ENCODE measurements around the gene METTL16.
A peak's percentile ranks its signal among the peaks of the same experiment; 100 is the strongest.

METTL16 gene

DNA sequence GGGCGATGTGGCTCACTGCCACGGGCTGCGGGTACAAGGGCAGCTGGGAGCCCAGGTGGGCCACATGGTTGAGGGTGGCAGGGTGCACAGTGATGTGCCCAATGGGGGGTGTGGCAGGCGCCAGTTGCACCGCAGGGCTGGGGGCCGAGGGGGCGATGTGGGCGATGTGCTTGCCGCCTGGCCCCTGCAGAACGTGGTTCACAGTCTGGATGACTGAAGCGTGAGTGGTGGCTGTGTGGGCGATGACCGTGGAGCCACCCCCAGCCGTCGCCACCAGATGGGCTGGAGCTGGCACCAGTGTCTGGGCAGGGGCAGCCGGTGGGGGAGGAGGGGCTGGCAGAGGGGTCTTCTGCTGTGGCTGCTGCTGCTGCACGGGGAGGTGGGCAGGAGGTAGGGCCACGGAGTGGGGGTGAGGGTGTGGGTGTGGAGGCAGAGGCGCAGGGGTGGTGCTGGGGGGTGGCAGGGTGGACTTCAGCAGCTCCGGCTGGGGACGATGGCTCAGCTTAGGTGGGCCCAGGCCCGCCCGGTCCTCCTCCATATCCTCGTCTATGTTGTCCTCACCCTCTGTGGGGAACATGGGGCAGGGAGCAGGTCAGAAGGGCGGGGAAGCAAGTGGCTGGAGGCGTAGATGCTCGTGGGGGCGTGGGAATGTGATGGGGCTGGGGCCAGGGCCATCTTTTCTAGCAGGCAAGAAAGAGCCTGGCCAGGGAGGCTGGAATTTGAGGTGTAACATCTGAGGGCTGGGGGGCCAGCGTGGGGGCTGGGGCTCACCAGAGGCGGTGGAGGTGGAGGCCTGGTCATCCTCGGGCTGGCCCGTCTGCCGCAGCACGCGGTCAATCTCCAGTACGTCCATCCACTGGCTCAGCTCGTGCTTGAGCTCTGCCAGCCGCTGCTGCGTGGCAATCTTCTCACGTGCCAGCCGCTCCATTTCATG, 124.3 kb downstream of the METTL16 start:
- no peaks in the 10 kb centered on the region for H3K9me3 Mint-ChIP-seq
- H3K27me3 Mint-ChIP-seq: no peaks in the 10 kb centered on the region
- peaks cover 90% of the 10 kb centered on the region for H3K4me1 Mint-ChIP-seq (ENCODE audit: low read depth)
- no peak overlapping the region for H3K4me3 Mint-ChIP-seq
- H3K27ac Mint-ChIP-seq: peak overlapping the region; percentile 60
- peaks cover 94% of the 10 kb centered on the region for H3K36me3 Mint-ChIP-seq (ENCODE audit: low read depth)
- intact Hi-C loops (cut with micrococcal nuclease): no loop called here

DNA sequence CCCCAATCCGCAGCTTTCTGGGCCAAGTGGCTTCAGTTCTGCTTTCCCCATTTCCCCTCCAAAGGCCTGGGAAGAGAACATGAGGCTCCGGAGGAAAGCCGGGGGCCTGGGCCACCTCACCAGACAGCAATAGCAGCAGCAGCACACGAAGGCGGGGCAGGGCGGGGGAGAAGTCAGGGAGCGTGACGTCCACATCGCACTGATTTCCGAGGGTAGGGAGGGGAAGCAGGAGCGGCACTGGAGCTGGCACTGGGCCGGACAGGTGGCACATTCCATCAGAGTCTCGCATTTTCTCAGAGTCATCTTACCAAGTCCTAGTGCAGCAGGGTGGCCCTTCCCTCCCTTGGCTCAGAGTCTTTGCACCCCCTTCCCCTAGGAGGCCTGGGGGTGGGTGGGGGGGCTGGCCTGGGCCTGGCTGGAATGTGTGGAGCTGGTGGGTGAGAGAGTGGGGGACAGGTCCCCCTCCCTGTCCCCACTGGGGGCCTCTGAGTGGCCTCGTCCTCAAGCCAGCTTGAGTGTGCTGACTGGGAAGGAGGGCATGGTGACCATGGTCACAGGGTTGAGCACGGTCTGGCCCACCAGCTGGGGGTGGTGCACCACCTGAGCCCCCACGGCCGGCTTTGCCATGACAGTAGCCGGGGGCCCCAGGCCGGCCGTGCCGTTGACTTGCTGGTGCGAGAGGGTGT, 125.1 kb downstream of the METTL16 start:
- Mint-ChIP-seq H3K4me3 (no peak overlapping the region), H3K9me3 (no peaks in the 10 kb centered on the region), H3K27ac (peak overlapping the region; percentile 60), H3K36me3 (ENCODE audit: low read depth) (peaks cover 92% of the 10 kb centered on the region), H3K4me1 (ENCODE audit: low read depth) (peaks cover 82% of the 10 kb centered on the region), H3K27me3 (no peaks in the 10 kb centered on the region)
- intact Hi-C loops (cut with micrococcal nuclease): no loop called here

DNA sequence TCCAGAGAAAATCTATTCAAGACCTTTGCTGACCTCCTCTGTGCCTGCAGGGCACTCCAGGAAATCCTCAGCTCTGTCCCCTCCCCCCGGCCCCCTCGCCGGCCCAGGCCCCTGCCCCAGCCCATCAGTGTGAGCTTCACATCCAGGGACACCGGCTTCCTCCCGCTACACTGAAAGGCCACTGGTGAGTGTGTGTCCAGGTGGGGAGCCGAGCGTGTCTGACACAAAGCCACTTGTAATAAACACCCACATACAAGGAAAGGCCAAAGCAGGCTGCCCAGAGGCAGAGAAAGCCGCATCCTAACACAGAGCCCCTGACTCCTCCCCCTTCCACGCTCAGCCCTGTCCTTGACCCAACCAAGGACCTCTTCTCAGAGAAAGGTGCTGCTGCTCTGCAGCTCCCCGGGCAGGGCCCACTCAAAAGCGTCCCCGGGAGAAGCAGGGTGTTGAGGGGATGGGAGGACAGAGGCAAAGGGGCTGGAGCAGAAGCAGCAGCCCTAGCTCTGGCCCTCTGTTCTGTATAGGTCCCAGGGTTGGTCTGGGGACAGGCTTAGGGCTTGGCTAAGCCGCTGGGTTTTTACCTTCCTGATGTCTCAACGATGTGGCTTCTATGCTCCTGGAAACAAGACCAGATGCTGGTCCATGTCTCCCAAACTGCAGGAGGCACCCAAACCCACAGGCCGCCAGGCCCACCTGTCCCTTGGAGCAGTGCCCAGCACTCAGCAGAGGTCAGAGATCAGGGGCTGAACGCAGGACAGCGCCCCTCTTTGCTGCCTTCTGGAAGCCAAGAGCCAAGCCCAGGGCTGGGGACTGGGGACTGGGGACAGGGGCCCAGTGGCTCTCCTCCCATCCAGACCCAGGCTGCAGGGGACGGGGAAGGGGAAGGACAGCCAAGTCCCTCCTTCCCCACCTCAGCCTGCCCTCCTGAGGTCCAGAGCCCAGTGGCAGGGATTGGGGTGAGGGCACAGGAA, 126.2 kb downstream of the METTL16 start:
- intact Hi-C loops (cut with micrococcal nuclease): no loop called here
- H3K9me3 Mint-ChIP-seq: no peaks in the 10 kb centered on the region

DNA sequence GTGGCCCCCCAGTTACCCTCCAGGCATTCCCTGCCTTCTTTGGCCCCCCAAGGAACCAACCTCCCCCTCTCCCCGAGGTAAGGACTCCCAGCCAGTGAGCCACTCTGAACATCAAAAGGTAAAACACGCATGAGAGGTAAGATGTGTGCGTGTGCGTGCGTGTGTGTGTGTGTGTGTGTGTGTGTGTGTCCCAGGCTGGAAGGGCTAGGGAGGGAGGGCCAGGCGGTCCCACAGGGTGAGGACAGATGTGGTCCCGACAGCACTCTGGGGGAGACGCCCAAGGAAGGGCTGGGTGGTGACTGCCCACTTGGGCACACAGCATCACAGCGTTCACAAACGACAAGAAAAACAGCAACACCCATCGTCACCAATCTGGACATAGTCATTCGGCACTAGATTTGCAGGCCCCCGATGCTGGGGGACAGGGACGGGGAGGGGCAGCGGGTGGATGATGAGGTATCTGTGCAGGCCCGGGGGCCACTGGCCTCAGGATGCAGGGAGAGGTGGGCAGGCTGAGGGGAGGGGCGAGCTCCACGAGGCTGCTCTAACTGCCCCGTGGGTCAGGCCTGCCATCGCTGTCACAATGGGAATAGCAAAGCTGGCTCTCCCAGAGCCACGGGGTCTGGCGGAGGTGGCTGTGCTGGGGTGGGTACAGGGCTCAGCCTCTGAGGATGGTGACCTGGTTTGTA, 127.1 kb downstream of the METTL16 start:
- Mint-ChIP-seq H3K27me3 (no peaks in the 10 kb centered on the region), H3K27ac (peak overlapping the region; percentile 25), H3K4me3 (no peak overlapping the region), H3K9me3 (no peaks in the 10 kb centered on the region), H3K36me3 (ENCODE audit: low read depth) (peaks cover 94% of the 10 kb centered on the region), H3K4me1 (ENCODE audit: low read depth) (peaks cover 63% of the 10 kb centered on the region)
- intact Hi-C loops (cut with micrococcal nuclease): no loop called here

More for the DNA sequence above, 126.2 kb downstream of the METTL16 start:
- Mint-ChIP-seq H3K4me1 (ENCODE audit: low read depth) (peaks cover 73% of the 10 kb centered on the region), H3K4me3 (no peak overlapping the region), H3K36me3 (ENCODE audit: low read depth) (peaks cover 94% of the 10 kb centered on the region), H3K27me3 (no peaks in the 10 kb centered on the region), H3K27ac (no peak overlapping the region)

DNA sequence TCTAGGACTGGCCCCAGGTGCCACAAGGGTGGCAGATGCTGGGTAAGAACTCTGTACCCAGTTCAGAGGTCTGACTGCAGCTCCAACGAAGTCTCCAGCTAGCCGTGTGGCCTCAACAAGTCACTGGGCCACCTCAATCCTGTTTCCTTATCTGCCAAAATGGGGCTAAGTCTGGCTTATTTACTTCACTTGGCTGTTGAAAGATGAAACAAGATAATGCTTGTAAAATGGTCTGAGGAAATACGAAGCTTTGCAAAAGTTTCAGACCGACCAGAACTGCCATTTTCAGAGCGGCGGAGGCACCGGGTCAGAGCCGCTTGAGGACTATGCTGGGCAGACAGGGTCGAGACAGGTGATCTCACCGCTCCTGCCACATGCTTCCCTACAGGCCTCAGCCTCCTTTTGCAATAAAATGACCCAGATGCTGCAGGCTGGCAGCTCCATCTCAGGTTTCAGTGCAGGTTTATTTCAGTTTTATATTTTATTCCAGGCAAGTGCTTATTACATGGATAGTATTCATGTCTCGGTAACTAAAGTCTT, 128.0 kb downstream of the METTL16 start:
- H3K4me1 Mint-ChIP-seq (ENCODE audit: low read depth): peaks cover 54% of the 10 kb centered on the region
- H3K27me3 Mint-ChIP-seq: no peaks in the 10 kb centered on the region
- peaks cover 94% of the 10 kb centered on the region for H3K36me3 Mint-ChIP-seq (ENCODE audit: low read depth)
- no peak overlapping the region for H3K4me3 Mint-ChIP-seq
- no peaks in the 10 kb centered on the region for H3K9me3 Mint-ChIP-seq
- intact Hi-C loops (cut with micrococcal nuclease): no loop called here
- peak overlapping the region; percentile 72 for H3K27ac Mint-ChIP-seq

DNA sequence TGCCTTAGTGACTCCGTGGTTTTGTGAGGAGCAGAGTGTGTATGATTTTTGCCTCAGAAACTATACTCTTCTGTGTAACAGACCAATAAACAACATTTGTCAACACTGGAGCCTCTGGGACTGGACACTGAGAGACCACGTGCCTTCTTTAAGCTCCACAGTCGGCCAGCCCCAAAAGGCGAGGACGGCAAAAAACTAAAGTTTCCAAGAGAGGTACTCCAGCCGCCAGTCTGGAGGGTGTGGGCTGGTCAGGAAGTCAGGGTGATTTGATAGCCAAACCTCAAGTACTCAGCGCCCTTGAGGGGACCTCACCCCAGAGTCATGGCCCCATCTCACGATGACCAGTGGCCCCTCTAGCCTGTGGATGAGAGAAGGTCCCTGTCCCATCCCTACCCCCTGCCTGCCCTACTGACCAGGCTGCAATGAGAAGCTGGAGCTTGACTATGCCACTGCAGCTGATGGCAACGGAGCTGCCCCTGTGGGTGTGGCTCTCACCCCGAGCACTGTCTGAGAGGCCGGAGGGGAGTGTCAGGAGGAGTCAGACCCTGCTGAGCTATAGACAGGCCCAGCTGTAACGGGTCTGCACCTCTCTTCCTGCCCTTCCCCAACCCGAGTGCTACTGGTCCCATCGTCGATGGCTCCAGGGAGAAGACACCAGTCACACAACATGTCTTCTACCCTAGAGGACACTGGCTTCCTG, 130.6 kb downstream of the METTL16 start:
- intact Hi-C loops (cut with micrococcal nuclease): no loop called here
- Mint-ChIP-seq H3K36me3 (ENCODE audit: low read depth) (peaks cover 94% of the 10 kb centered on the region), H3K4me1 (ENCODE audit: low read depth) (peaks cover 37% of the 10 kb centered on the region), H3K27me3 (no peaks in the 10 kb centered on the region), H3K9me3 (no peaks in the 10 kb centered on the region), H3K27ac (no peak overlapping the region), H3K4me3 (no peak overlapping the region)

DNA sequence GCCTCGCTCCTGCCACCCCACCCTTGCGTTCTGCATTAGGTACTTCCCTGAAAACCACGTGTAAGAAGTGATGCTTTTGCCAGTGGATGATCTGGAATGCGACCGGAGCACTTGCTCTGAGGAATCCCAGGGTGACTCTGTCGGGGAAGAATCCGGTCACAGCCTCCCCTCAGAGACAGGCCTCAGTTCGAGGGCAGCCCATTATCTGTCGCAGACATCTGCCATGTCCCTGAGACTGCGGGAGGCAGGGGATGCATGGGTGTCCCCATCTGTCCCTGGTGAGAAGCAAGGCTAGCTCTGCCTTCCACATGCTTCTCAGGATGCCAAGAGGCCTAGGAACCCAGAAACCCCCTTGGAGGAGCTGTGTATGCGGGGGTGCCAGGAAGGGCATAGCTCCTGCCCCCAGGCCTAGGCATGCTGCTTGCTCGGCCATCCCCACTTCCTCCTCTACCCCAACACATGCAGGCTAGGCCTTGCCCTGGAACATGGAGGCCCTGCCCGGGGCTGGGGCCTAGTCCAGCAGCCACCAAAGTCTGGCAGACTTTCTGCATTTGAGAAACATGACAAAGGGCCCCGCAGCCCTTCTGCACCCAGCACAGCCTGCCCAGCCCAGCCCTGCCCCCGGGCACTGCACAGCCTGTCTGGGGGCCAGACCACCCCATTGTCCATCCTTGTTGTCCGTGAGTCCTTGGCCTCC, 131.3 kb downstream of the METTL16 start:
- peaks cover 32% of the 10 kb centered on the region for H3K4me1 Mint-ChIP-seq (ENCODE audit: low read depth)
- no peaks in the 10 kb centered on the region for H3K27me3 Mint-ChIP-seq
- H3K9me3 Mint-ChIP-seq: no peaks in the 10 kb centered on the region
- peaks cover 94% of the 10 kb centered on the region for H3K36me3 Mint-ChIP-seq (ENCODE audit: low read depth)
- no peak overlapping the region for H3K4me3 Mint-ChIP-seq
- intact Hi-C loops (cut with micrococcal nuclease): no loop called here
- no peak overlapping the region for H3K27ac Mint-ChIP-seq

DNA sequence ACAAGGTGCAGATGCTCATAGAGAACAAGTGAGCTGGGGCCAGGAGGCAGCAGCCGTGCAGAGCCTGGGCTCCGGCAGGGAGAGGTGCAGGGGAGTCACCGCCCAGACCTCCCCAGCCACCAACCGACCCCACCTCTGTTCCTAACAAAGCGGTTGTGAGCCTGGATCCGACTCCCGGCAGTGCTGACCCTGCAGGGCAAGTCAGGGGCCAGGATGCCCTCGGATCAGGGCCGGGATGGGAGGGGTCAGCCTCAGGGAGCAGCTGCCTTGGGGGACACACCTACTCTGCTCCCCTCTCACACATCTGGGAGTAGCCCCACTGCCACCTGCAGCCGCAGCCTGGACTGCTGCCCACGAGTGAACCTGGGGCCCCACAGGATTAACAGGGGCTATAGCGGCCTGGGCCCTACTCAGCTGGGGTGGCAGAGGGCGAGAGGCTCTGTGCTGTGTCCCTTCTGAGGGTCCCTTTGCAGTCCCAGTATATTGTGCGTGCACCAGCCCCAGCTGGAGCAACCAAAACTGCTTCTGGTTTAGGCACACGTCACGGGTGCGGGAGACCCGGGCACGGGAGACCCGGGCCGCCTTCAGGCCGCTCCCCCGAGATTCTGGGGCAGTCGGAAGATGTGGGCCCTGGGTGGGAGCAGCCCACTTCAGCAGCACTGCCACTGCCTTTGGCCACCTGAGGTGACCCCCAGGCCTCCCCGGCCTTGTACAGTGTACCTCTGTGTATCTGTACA, 132.0 kb downstream of the METTL16 start:
- Mint-ChIP-seq H3K27me3 (no peaks in the 10 kb centered on the region), H3K4me1 (ENCODE audit: low read depth) (peaks cover 25% of the 10 kb centered on the region), H3K4me3 (no peak overlapping the region), H3K36me3 (ENCODE audit: low read depth) (peaks cover 94% of the 10 kb centered on the region), H3K27ac (no peak overlapping the region), H3K9me3 (no peaks in the 10 kb centered on the region)
- intact Hi-C loops (cut with micrococcal nuclease): no loop called here

DNA sequence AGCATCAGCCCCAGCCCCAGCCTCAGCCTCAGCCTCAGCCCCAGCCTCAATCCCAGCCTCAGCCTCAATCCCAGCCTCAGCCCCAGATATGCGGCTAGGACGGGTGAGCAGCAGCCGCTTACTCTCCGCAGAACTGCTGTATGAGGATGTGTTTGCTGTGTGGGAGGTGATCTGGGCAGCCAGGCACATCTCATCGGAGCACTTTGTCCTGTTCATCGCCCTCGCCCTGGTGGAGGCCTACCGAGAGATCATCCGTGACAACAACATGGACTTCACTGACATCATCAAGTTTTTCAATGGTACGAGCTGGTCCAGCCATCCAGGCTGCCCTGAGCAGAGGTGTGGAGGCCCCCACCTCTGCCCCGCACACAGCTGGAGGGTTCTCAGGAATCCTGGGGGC, 132.8 kb downstream of the METTL16 start:
- no peak overlapping the region for H3K27ac Mint-ChIP-seq
- H3K9me3 Mint-ChIP-seq: no peaks in the 10 kb centered on the region
- H3K4me3 Mint-ChIP-seq: no peak overlapping the region
- peaks cover 94% of the 10 kb centered on the region for H3K36me3 Mint-ChIP-seq (ENCODE audit: low read depth)
- peaks cover 20% of the 10 kb centered on the region for H3K4me1 Mint-ChIP-seq (ENCODE audit: low read depth)
- intact Hi-C loops (cut with micrococcal nuclease): no loop called here
- no peaks in the 10 kb centered on the region for H3K27me3 Mint-ChIP-seq

DNA sequence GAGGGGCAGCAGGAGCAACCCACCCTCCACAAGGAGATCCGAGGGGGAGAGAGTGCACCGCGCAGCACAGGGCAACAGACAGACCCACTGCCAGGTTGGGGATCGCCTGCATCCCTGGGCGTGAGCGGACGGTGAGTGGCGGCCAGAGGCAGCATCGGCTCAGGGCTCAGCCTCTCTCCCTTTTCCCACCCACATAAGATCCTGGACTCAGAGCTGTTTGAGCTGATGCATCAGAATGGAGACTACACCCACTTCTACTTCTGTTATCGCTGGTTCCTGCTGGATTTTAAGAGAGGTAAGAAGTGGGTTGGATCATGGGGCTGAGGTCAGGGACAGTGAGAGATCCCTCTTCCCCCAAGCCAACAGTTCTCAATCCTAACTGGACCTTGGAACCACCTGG, 134.0 kb downstream of the METTL16 start:
- intact Hi-C loops (cut with micrococcal nuclease): no loop called here
- H3K4me3 Mint-ChIP-seq: no peak overlapping the region
- H3K9me3 Mint-ChIP-seq: no peaks in the 10 kb centered on the region
- peaks cover 8% of the 10 kb centered on the region for H3K4me1 Mint-ChIP-seq (ENCODE audit: low read depth)
- H3K27me3 Mint-ChIP-seq: no peaks in the 10 kb centered on the region
- H3K36me3 Mint-ChIP-seq (ENCODE audit: low read depth): peaks cover 94% of the 10 kb centered on the region
- H3K27ac Mint-ChIP-seq: peak overlapping the region; percentile 26

DNA sequence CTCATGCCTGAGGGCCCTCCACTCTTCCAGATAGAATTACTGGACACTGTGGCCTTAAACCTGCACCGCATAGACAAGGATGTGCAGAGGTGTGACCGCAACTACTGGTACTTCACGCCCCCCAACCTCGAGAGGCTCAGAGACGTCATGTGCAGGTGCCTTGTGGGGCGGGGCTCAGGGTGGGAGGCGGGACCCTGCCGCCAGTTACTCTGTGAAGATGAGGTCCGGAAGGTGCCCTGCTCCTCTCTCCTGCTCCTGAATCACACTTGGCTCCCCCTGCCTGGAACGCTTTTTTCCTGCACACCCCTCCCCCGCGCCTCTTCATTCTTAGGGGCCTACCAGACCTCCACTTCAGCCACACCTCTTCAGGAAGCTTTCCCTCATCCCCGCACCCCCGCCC, 135.6 kb downstream of the METTL16 start:
- Mint-ChIP-seq H3K9me3 (no peaks in the 10 kb centered on the region), H3K27ac (no peak overlapping the region), H3K4me3 (no peak overlapping the region), H3K27me3 (no peaks in the 10 kb centered on the region), H3K4me1 (ENCODE audit: low read depth) (peaks cover 8% of the 10 kb centered on the region), H3K36me3 (ENCODE audit: low read depth) (peaks cover 100% of the 10 kb centered on the region)
- intact Hi-C loops (cut with micrococcal nuclease): no loop called here

DNA sequence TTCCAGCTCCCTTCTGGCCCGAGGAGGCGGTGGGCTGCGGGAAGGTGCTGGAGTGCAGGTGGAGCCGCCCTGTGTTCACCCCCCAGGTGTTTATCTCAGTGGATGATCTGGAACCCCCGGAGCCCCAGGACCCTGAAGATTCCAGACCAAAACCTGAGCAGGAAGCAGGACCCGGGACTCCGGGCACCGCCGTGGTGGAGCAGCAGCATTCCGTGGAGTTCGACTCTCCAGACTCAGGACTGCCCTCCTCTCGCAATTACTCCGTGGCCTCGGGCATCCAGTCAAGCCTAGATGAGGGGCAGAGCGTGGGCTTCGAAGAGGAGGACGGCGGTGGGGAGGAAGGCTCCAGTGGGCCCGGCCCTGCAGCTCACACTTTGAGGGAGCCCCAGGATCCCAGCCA, 136.3 kb downstream of the METTL16 start:
- intact Hi-C loops (cut with micrococcal nuclease): no loop called here
- peaks cover 99% of the 10 kb centered on the region for H3K36me3 Mint-ChIP-seq (ENCODE audit: low read depth)
- no peak overlapping the region for H3K27ac Mint-ChIP-seq

More for the DNA sequence above, 136.3 kb downstream of the METTL16 start:
- Mint-ChIP-seq H3K27me3 (no peaks in the 10 kb centered on the region), H3K9me3 (no peaks in the 10 kb centered on the region), H3K4me1 (ENCODE audit: low read depth) (peaks cover 8% of the 10 kb centered on the region), H3K4me3 (no peak overlapping the region)
